Stimulated activated CD4-positive, alpha-beta T cell treated with anti-CD3 and anti-CD28 coated beads, Interleukin-12 subunit alpha, Interleukin-12 subunit beta, amount 100 ng/mL, for 24 hours (primary cell): Measurements from ENCODE around the gene ZNF672.
"Not testable (repeated sequence)": the region's sequence is repeated elsewhere in the genome, so short reads cannot be mapped to it uniquely, and the experiment has no call there.

Experiments
- DNase-seq, 2 experiments: peaks; one replicate each; pipeline ENCODE4 v3.0.0-alpha.2; 2020; ENCODE audit warnings: low read depth in 2 of 2

ZNF672 gene

GRCh38 chr1:248886237-248886895, 48.3 kb downstream of the ZNF672 start:
- DNase-seq = no peak

GRCh38 chr1:248889914-248890243, 51.9 kb downstream of the ZNF672 start:
- DNase-seq = not testable (repeated sequence)

GRCh38 chr1:248890549-248891498, 52.8 kb downstream of the ZNF672 start:
- no peak for DNase-seq

- no peak for DNase-seq
Measured at GRCh38 chr1:248891758-248892157, 53.7 kb downstream of the ZNF672 start.

- DNase-seq = no peak
Measured at GRCh38 chr1:248892590-248892989, 54.6 kb downstream of the ZNF672 start.

- no peak for DNase-seq
Measured at GRCh38 chr1:248894837-248895236, 56.8 kb downstream of the ZNF672 start.

GRCh38 chr1:248897412-248898337, 59.7 kb downstream of the ZNF672 start:
- no peak for DNase-seq
